NB4 (cell line): ENCODE results near the gene TPRG1.
A peak's percentile ranks its signal among the peaks of the same experiment; 100 is the strongest.

ENCODE experiments used
- DNase-seq: peaks from one replicate; pipeline ENCODE4 v3.0.0; 2010; ENCODE audit warnings: low read depth
- H3K4me3 ChIP-seq: one replicate; pipeline ENCODE4 v1.5.1; 2011; ENCODE audit warnings: mild to moderate bottlenecking, low read depth, low read length, moderate library complexity
- CTCF ChIP-seq: IDR thresholded peaks from one replicate; pipeline ENCODE4 v1.5.1; 2012; ENCODE audit warnings: low read depth, low read length
- MYC ChIP-seq: IDR thresholded peaks from 2 replicates; pipeline ENCODE4 v1.6.1; 2011; ENCODE audit warnings: low read depth, low read length
- POLR2A ChIP-seq: IDR thresholded peaks from 2 replicates; pipeline ENCODE4 v1.6.1; 2011; ENCODE audit warnings: mild to moderate bottlenecking; ENCODE audit not compliant: insufficient read length; ENCODE audit errors: extremely low read depth
- TF ChIP-seq, protein P1 (sequence below): IDR thresholded peaks from 2 replicates; pipeline ENCODE4 v1.6.1; 2011; ENCODE audit warnings: low read depth, low read length

The TPRG1 gene

GRCh38 chr3:189171707-189172106, at the start of gene TPRG1:
Gene TPRG1 (plus strand): TSS chr3:189171971. CDS start chr3:189207385, 35,414 bp downstream.
- TF ChIP-seq POLR2A (no peak), CTCF (no peak), MYC (no peak)
- TF ChIP-seq, protein P1, sequence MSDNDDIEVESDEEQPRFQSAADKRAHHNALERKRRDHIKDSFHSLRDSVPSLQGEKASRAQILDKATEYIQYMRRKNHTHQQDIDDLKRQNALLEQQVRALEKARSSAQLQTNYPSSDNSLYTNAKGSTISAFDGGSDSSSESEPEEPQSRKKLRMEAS, result no peak
- no peak for DNase-seq
- no peak within 1 kb of the TSS for H3K4me3 ChIP-seq

DNA sequence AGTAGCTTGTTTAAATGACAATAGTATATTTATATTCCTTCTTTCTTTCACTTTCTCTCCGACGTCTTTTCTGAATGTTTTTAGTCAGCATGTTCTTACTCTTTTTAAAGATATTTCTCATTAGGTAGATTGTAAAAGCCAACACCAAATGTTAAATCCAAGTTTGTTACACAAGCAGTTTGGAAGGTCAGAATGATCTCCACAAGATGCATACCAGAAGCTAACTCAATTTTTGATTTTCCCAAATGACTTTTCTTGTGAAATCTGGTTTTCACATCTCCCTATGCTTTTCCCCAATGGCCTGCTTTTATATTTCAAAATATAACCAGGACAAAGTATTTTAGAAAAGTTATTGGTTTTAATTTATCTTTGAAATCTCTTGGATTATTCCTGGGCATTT, 49.7 kb upstream of the TPRG1 start:
- DNase-seq, result no peak
- H3K4me3 ChIP-seq, result no peak overlapping the region
- TF ChIP-seq, protein P1, result no peak
- TF ChIP-seq MYC, result no peak
- no peak for TF ChIP-seq POLR2A
- no peak for TF ChIP-seq CTCF

GRCh38 chr3:189122526-189123205, 49.1 kb upstream of the TPRG1 start:
- no peak for DNase-seq
- TF ChIP-seq, protein P1, result no peak
- no peak overlapping the region for H3K4me3 ChIP-seq

DNA sequence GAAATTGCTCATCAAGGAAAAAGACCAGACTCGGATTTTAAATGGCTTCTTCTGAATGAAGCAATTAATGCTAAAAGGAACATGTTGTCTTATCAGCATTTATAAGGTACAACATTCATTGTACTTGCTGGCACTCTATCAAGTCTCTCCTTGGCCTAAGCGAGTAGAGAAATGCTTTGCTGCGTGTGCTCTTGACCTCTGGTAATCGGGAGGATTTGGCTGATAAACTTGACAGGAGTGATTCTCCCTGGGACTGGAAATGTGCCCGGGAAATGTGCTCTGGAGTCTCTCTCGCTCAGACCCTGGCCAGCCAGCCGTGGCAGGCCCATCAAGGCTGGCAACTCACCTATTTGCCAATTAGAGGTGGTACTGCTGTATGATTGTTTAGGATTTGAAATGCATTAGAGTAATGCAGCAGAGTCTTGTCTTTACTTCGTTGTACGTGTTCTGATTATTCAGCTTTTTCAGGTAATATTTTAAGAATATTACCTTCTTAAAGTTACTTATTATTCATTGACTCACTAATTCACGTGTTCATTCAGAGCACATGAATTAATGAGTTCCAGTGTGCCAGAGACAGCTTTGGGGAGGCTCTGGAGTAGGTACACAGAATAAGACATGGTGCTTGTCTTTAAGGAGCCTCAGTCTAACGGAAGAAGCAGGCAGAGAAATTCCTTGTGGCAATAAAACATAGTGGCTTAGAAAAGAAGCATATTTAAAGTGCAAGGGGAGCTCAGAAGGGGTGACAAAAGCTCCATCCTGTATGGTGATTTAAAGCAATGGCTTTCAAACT, 48.0 kb upstream of the TPRG1 start:
- H3K4me3 ChIP-seq, result no peak overlapping the region
- TF ChIP-seq MYC, result no peak
- TF ChIP-seq, protein P1, result no peak
- DNase-seq, result no peak

GRCh38 chr3:189132231-189132671, 39.5 kb upstream of the TPRG1 start:
- DNase-seq, result peak; percentile 82
- H3K4me3 ChIP-seq, result no peak overlapping the region
- peak; percentile 90 for TF ChIP-seq MYC
- no peak for TF ChIP-seq POLR2A
- TF ChIP-seq, protein P1, result peak; percentile 65
- TF ChIP-seq CTCF, result no peak

GRCh38 chr3:189132839-189133238, 38.9 kb upstream of the TPRG1 start:
- no peak overlapping the region for H3K4me3 ChIP-seq
- TF ChIP-seq, protein P1, result no peak
- TF ChIP-seq POLR2A, result no peak
- no peak for TF ChIP-seq MYC
- TF ChIP-seq CTCF, result no peak
- no peak for DNase-seq
